GM23248 (cell line): ENCODE measurements around the gene TARS3. TPM values are rescaled to one million over a fixed set of nuclear protein-coding genes. Genes with fewer than 3 reads are reported as not detected.

Experiments
- DNase-seq: peaks from one replicate; pipeline ENCODE4 v3.0.0-alpha.2; 2015
- H2AFZ ChIP-seq: fragments of 200-600 bp; sonication (generic); 2 replicates; pipeline ENCODE4 v1.6.1; 2016; ENCODE audit warnings: antibody characterized with exemption
- H3F3A ChIP-seq: fragments of 200-600 bp; sonication (generic); 2 replicates; pipeline ENCODE4 v1.6.1; 2016; ENCODE audit warnings: mild to moderate bottlenecking, antibody characterized with exemption, mixed run types; ENCODE audit not compliant: insufficient read depth
- H3K27ac ChIP-seq: fragments of 200-600 bp; sonication (generic); 2 replicates; pipeline ENCODE4 v1.5.1; 2016; ENCODE audit warnings: mild to moderate bottlenecking
- H3K27me3 ChIP-seq: fragments of 200-600 bp; sonication (generic); replicated peaks from 2 replicates; pipeline ENCODE4 v1.6.1; 2016; ENCODE audit warnings: mild to moderate bottlenecking; ENCODE audit not compliant: insufficient read depth
- H3K36me3 ChIP-seq: fragments of 200-600 bp; sonication (generic); 2 replicates; pipeline ENCODE4 v1.6.1; 2016; ENCODE audit warnings: low read depth, mild to moderate bottlenecking
- H3K4me1 ChIP-seq: fragments of 200-600 bp; sonication (generic); 2 replicates; pipeline ENCODE4 v1.6.1; 2016; ENCODE audit warnings: mild to moderate bottlenecking; ENCODE audit not compliant: insufficient read depth
- H3K4me2 ChIP-seq: fragments of 200-600 bp; sonication (generic); one replicate; pipeline ENCODE4 v1.6.1; 2016; ENCODE audit warnings: mild to moderate bottlenecking; ENCODE audit not compliant: unreplicated experiment
- H3K4me3 ChIP-seq: fragments of 200-600 bp; sonication (generic); 2 replicates; pipeline ENCODE4 v1.5.1; 2016; ENCODE audit warnings: mild to moderate bottlenecking
- H3K79me2 ChIP-seq: fragments of 200-600 bp; sonication (generic); 2 replicates; pipeline ENCODE4 v1.6.1; 2016; ENCODE audit warnings: mild to moderate bottlenecking; ENCODE audit not compliant: insufficient read depth
- H3K9ac ChIP-seq: fragments of 200-600 bp; sonication (generic); 2 replicates; pipeline ENCODE4 v1.6.1; 2016; ENCODE audit warnings: mild to moderate bottlenecking
- H3K9me2 ChIP-seq: fragments of 200-600 bp; sonication (generic); 2 replicates; pipeline ENCODE4 v1.6.1; 2016; ENCODE audit warnings: mixed run types, mild to moderate bottlenecking, moderate library complexity; ENCODE audit not compliant: insufficient read depth
- H3K9me3 ChIP-seq: fragments of 200-600 bp; sonication (generic); one replicate; pipeline ENCODE4 v1.6.1; 2017; ENCODE audit warnings: low read depth
- H4K20me1 ChIP-seq: fragments of 200-600 bp; sonication (generic); 2 replicates; pipeline ENCODE4 v1.6.0; 2016; ENCODE audit not compliant: insufficient read depth
- EZH2 ChIP-seq: fragments of 200-600 bp; sonication (generic); IDR thresholded peaks from 2 replicates; pipeline ENCODE4 v1.6.1; 2018; ENCODE audit warnings: antibody characterized with exemption, mild to moderate bottlenecking; ENCODE audit not compliant: insufficient read depth, poor library complexity, severe bottlenecking
- EZH2phosphoT487 ChIP-seq: fragments of 200-600 bp; sonication (generic); IDR thresholded peaks from 2 replicates; pipeline ENCODE4 v1.6.1; 2018; ENCODE audit warnings: antibody characterized with exemption, moderate library complexity, mild to moderate bottlenecking, low read depth; ENCODE audit not compliant: insufficient read depth
- WGBS, 2 experiments: methylation state at CpG; one replicate each; pipeline ENCODE4 v1.1.6; 2015 to 2017; ENCODE audit warnings: low lambda C conversion rate in 2 of 2, low coverage in 1 of 2; ENCODE audit errors: missing lambda C conversion rate in 2 of 2; 5-methylcytosine and 5-hydroxymethylcytosine counted together
- in situ Hi-C: fragments of 300-500 bp; cut with MboI; formaldehyde crosslinking; loops from 2 replicates; pipeline ENCODE4 v1.15.0; 2020
- polyA plus RNA-seq: library from polyadenylated mRNA; unstranded; fragments of >200 nt; fragmentation: Nextera tagmentation; extraction: Ambion mirVana; gene quantifications from 2 replicates; pipeline ENCODE4 v1.2.1, GENCODE V29; 2016
- total RNA-seq: library from RNA; depleted of rRNA; stranded (reverse); fragments of >200 nt; shearing (Covaris generic); gene quantifications from 2 replicates; pipeline ENCODE4 v1.2.3, GENCODE V29; 2014

TARS3 gene
- total and polyA plus RNA-seq, 2 experiments from 2014 or later, result 7.9 to 8.1 TPM

DNA sequence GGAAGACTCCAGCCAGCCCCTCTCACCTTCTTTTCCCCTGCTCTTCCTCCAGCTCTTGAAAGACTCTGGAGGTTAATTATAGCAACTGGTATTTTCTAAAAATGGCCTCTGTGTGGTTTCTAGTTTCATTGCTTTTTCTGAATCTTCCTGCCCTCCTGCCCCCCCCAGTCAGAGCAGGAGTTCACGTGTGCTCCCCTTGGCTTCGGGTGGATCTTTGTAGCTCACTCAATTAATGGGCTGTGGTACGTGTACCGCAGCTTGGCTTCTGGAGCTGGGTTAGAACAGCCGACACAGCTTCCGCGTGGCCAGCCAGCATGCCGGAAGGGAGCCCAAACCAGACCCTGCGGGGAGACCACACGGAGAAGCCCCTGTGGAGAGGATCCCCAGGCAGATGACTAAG, 103.6 kb downstream of the TARS3 start:
- no peaks in the 10 kb centered on the region for H3K9me2 ChIP-seq
- no peak for TF ChIP-seq EZH2
- no peak for TF ChIP-seq EZH2phosphoT487
- no peaks in the 10 kb centered on the region for H3K36me3 ChIP-seq
- no peak overlapping the region for H3K9ac ChIP-seq
- in situ Hi-C loops, result no loop called here
- no peaks in the 10 kb centered on the region for H3K9me3 ChIP-seq
- H3K4me3 ChIP-seq, result no peak overlapping the region
- no peak overlapping the region for H2AFZ ChIP-seq
- no peak for DNase-seq
- WGBS, 2 experiments, result 82 to 86% methylated on average over 10 of the region's 10 CpGs
- H3K79me2 ChIP-seq, result no peaks in the 10 kb centered on the region
- no peaks in the 10 kb centered on the region for H3K27me3 ChIP-seq
- H3F3A ChIP-seq, result no peaks in the 10 kb centered on the region
- no peak overlapping the region for H3K27ac ChIP-seq
- no peak overlapping the region for H3K4me2 ChIP-seq
- H3K4me1 ChIP-seq, result peaks cover 11% of the 10 kb centered on the region
- no peaks in the 10 kb centered on the region for H4K20me1 ChIP-seq

DNA sequence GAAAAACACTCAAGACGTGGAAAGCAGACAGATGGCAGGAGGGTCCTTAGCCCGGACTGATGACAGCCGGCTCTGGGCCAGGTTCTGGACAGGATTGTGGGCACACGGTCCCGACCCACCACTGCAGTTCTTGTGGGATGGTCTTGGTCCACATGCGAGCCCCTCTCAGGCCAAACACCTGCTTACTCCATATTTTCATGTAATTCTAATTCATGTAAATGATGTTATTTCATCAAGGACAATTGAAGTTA, 104.7 kb downstream of the TARS3 start:
- no peak overlapping the region for H3K27ac ChIP-seq
- peaks cover 11% of the 10 kb centered on the region for H3K4me1 ChIP-seq
- TF ChIP-seq EZH2 (no peak), EZH2phosphoT487 (no peak)
- H3K4me2 ChIP-seq, result no peak overlapping the region
- H3K4me3 ChIP-seq, result no peak overlapping the region
- no peaks in the 10 kb centered on the region for H3K9me3 ChIP-seq
- no peak for DNase-seq
- H4K20me1 ChIP-seq, result no peaks in the 10 kb centered on the region
- no peaks in the 10 kb centered on the region for H3K9me2 ChIP-seq
- no peaks in the 10 kb centered on the region for H3K27me3 ChIP-seq
- in situ Hi-C loops, result no loop called here
- H3K9ac ChIP-seq, result no peak overlapping the region
- no peaks in the 10 kb centered on the region for H3K79me2 ChIP-seq
- H3K36me3 ChIP-seq, result no peaks in the 10 kb centered on the region
- no peak overlapping the region for H2AFZ ChIP-seq
- 81 to 86% methylated on average over 6 of the region's 6 CpGs for WGBS, 2 experiments
- no peaks in the 10 kb centered on the region for H3F3A ChIP-seq

DNA sequence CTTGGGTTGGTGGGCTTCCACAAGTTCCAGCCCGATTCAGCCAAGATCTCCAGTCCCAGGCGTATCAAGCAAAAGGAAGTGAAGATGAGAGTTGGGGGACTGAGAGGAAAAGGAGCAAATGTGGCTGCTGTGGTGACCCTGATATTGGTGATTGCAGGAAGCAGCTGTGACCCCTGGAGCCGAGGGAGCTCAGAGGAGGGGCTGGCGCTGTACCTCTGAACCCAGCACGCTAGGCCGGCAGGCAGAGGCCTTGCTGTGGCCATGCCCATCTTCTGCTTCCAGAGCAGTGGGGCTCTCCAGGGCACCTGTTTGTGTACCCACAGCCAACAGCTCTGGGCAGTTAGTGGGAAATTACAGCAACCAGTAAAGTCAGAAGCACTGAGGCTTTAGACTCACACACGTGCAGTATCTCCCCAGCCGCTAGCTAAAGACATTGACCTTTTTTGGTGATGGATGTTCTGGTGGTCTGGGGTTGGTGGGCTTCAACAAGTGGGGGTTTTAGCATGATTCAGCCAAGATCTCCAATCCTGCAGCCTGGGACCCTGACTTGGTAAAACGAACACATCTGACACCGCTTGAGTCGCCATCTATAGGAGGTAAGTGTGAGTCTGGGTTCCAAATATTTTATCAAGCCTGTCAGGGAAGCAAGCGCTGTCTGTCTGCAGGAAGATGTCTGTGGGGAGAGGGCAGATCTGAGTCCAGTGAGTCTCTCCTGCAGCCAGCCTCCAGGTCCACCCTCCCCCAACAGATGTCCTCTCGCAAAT, 105.2 kb downstream of the TARS3 start:
- peaks cover 11% of the 10 kb centered on the region for H3K4me1 ChIP-seq
- in situ Hi-C loops, result no loop called here
- H4K20me1 ChIP-seq, result no peaks in the 10 kb centered on the region
- H3K4me3 ChIP-seq, result no peak overlapping the region
- H3K9me2 ChIP-seq, result no peaks in the 10 kb centered on the region
- 89 to 94% methylated on average over 13 of the region's 13 CpGs for WGBS, 2 experiments
- no peak for DNase-seq
- H3K4me2 ChIP-seq, result no peak overlapping the region
- H3K27me3 ChIP-seq, result no peaks in the 10 kb centered on the region
- H3K79me2 ChIP-seq, result no peaks in the 10 kb centered on the region
- H2AFZ ChIP-seq, result no peak overlapping the region
- H3K27ac ChIP-seq, result no peak overlapping the region
- H3F3A ChIP-seq, result no peaks in the 10 kb centered on the region
- TF ChIP-seq EZH2phosphoT487 (no peak), EZH2 (no peak)
- H3K36me3 ChIP-seq, result no peaks in the 10 kb centered on the region
- no peak overlapping the region for H3K9ac ChIP-seq
- H3K9me3 ChIP-seq, result no peaks in the 10 kb centered on the region

DNA sequence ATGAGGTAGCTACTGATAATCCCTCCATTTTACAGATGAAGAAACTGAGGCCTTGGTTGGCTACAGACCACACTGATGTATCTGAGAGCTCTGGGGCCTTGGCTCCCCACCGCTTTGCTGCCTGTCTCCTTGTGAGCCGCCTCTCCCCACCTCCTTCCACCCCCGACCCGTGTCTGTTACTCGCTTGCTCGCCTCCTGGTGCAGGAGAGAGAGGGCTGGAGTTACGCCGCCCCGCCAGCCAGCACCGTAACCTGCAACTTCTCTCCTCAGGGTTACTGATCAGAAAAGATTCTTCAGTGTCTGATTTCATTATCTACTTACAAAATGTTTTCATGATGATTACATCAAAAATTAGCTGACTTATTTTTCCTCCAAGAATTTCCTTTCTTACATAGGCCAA, 106.2 kb downstream of the TARS3 start:
- no peak for TF ChIP-seq EZH2
- no peak for TF ChIP-seq EZH2phosphoT487
- peaks cover 11% of the 10 kb centered on the region for H3K4me1 ChIP-seq
- no peaks in the 10 kb centered on the region for H3K79me2 ChIP-seq
- 98% methylated on average over 10 of the region's 10 CpGs for WGBS, 2 experiments
- no peaks in the 10 kb centered on the region for H3F3A ChIP-seq
- H3K27ac ChIP-seq, result no peak overlapping the region
- DNase-seq, result no peak
- in situ Hi-C loops, result no loop called here
- H3K4me2 ChIP-seq, result no peak overlapping the region
- no peaks in the 10 kb centered on the region for H3K9me3 ChIP-seq
- no peak overlapping the region for H3K4me3 ChIP-seq
- no peak overlapping the region for H2AFZ ChIP-seq
- no peaks in the 10 kb centered on the region for H3K36me3 ChIP-seq
- H3K9ac ChIP-seq, result no peak overlapping the region
- no peaks in the 10 kb centered on the region for H4K20me1 ChIP-seq
- H3K27me3 ChIP-seq, result no peaks in the 10 kb centered on the region
- no peaks in the 10 kb centered on the region for H3K9me2 ChIP-seq

DNA sequence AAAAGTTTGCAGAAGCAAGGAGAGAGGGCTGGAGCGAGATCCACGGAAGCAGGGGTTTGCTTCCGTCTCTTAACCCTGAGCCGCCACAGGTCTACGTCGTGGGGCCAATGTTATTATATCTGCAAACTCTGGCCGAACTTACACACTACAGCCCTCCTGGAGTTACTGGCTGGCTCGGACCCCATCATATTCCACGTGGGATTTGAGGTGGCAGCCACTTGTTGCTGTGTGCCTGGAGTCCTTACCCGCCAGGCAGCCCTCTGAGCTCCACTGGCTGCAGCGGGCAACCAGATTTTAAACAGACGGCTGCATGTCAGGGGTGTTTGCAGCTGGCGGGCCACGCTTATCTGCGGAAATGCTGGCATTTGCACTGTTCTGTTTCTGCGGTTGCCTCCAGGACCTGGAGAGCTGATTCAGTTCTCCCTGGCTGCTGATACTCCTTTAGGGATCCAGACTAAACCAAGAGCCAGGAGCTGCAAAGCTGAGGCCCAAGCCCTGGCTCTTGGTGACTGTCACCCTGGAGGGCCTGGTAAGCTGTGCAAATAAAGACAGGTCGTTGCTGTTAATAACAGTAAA, 106.8 kb downstream of the TARS3 start:
- no peak overlapping the region for H2AFZ ChIP-seq
- no peaks in the 10 kb centered on the region for H3K36me3 ChIP-seq
- in situ Hi-C loops, result no loop called here
- no peak for TF ChIP-seq EZH2phosphoT487
- TF ChIP-seq EZH2, result no peak
- H3K9me3 ChIP-seq, result no peaks in the 10 kb centered on the region
- H3K4me3 ChIP-seq, result no peak overlapping the region
- H4K20me1 ChIP-seq, result no peaks in the 10 kb centered on the region
- no peaks in the 10 kb centered on the region for H3K27me3 ChIP-seq
- no peak overlapping the region for H3K4me2 ChIP-seq
- DNase-seq, result no peak
- 62 to 65% methylated on average over 17 of the region's 17 CpGs for WGBS, 2 experiments
- no peaks in the 10 kb centered on the region for H3K9me2 ChIP-seq
- H3K79me2 ChIP-seq, result no peaks in the 10 kb centered on the region
- H3K9ac ChIP-seq, result no peak overlapping the region
- H3K4me1 ChIP-seq, result peaks cover 11% of the 10 kb centered on the region
- H3K27ac ChIP-seq, result no peak overlapping the region
- no peaks in the 10 kb centered on the region for H3F3A ChIP-seq
